ENCODE measurements around the gene FOXO6.

GRCh38 chr1:41423511-41424191 is 62.4 kb downstream of the FOXO6 start:
- TF ChIP-seq GATA2 (IDR thresholded peaks at IDR 0.05; ENCODE audit: low read depth, low read length): no peak
- TF ChIP-seq GATA3 (IDR thresholded peaks at IDR 0.05; ENCODE audit: low read depth, low read length): no peak

Measured in SH-SY5Y (cell line).